GM12878 (cell line): ENCODE results near the gene MAMDC4. TPM values are rescaled to one million over a fixed set of nuclear protein-coding genes. Genes with fewer than 3 reads are reported as not detected.

Experiments used
- ATAC-seq: fragments of 200-7000 bp; cut with Tn5 transposase; 3 replicates; pipeline ENCODE4 v1.9.1; 2020; ENCODE audit warnings: mild to moderate bottlenecking, moderate library complexity
- BruUV-seq: library from RNA; stranded (reverse); fragments of 400-500 nt; replicated peaks from 2 replicates; lab custom pipeline; 2021; lab: Mats Ljungman, UMichigan
- CTCF ChIA-PET: fragments of 300-600 bp; sonication (Branson Sonifier 250); formaldehyde crosslinking; extraction: SDS; loops from one replicate; lab custom pipeline; 2021; ENCODE audit warnings: inconsistent platforms; lab: Yijun Ruan, JAX
- POLR2A ChIA-PET: fragments of 350-600 bp; formaldehyde crosslinking; extraction: SDS; loops from one replicate; lab custom pipeline; 2021; ENCODE audit warnings: inconsistent platforms; lab: Charles Lee
- RAD21 ChIA-PET: fragments of 300-600 bp; sonication (Branson Sonifier 250); formaldehyde crosslinking; loops from one replicate; lab custom pipeline; 2023; ENCODE audit warnings: antibody characterized with exemption; ENCODE audit not compliant: unreplicated experiment; lab: Charles Lee
- SMC1A ChIA-PET: fragments of 300-600 bp; sonication (Branson Sonifier 250); formaldehyde crosslinking; loops from one replicate; lab custom pipeline; 2023; ENCODE audit not compliant: unreplicated experiment, uncharacterized antibody; lab: Charles Lee
- DNase-seq: peaks from one replicate; pipeline ENCODE4 v3.0.0-alpha.2; 2011; ENCODE audit warnings: low read depth, low spot score
- FAIRE-seq: peaks from 3 replicates; lab custom pipeline; 2011; peaks lifted over from hg19 to GRCh38; lab: Jason Lieb, UNC
- H2AFZ ChIP-seq: 2 replicates; pipeline ENCODE4 v1.6.0; 2011; ENCODE audit warnings: low read depth, low read length, control low read depth; ENCODE audit not compliant: control insufficient read depth
- H3K27ac ChIP-seq: 2 replicates; pipeline ENCODE4 v1.5.1; 2011; ENCODE audit warnings: control low read depth; ENCODE audit not compliant: control insufficient read depth, insufficient read depth
- H3K27me3 ChIP-seq, 2 experiments: replicated peaks in 1 of 2; 2 replicates each; pipeline versions ENCODE4 v1.6.0 to v1.6.1; 2011; ENCODE audit warnings: low read length in 1 of 2; ENCODE audit not compliant: control insufficient read depth in 2 of 2, insufficient read depth in 2 of 2
- H3K36me3 ChIP-seq, 2 experiments: 2 replicates each; pipeline ENCODE4 v1.5.1; 2011; ENCODE audit warnings: low read length in 1 of 2; ENCODE audit not compliant: control insufficient read depth in 2 of 2, insufficient read depth in 2 of 2
- H3K4me1 ChIP-seq: 2 replicates; pipeline ENCODE4 v1.6.1; 2011; ENCODE audit warnings: mild to moderate bottlenecking, low read length, moderate library complexity, mixed read lengths; ENCODE audit not compliant: control insufficient read depth, insufficient read depth
- H3K4me2 ChIP-seq: 2 replicates; pipeline ENCODE4 v1.6.0; 2011; ENCODE audit warnings: control low read depth; ENCODE audit not compliant: control insufficient read depth, insufficient read depth
- H3K4me3 ChIP-seq: fragments of 200-600 bp; sonication (generic); 2 replicates; pipeline ENCODE4 v1.5.1; 2016
- H3K79me2 ChIP-seq: 2 replicates; pipeline ENCODE4 v1.6.0; 2011; ENCODE audit warnings: low read length; ENCODE audit not compliant: control insufficient read depth, insufficient read depth
- H3K9ac ChIP-seq: 2 replicates; pipeline ENCODE4 v1.8.0; 2011; ENCODE audit warnings: low read length, control low read depth, mixed read lengths; ENCODE audit not compliant: control insufficient read depth, insufficient read depth
- H3K9me3 ChIP-seq: replicated peaks from 3 replicates; pipeline ENCODE4 v1.5.1; 2011; ENCODE audit warnings: mild to moderate bottlenecking, low read length; ENCODE audit not compliant: control insufficient read depth, insufficient read depth
- H4K20me1 ChIP-seq: 2 replicates; pipeline ENCODE4 v1.6.0; 2011; ENCODE audit not compliant: control insufficient read depth, insufficient read depth
- BHLHE40 ChIP-seq, 2 experiments: fragments of 450-650 bp in 1 of 2; IDR thresholded peaks; 2 replicates each; pipeline ENCODE4 v1.6.1; 2011 to 2017; ENCODE audit warnings: low read depth in 2 of 2, borderline replicate concordance in 1 of 2, improper control_type of control experiment in 1 of 2, low read length in 1 of 2, mild to moderate bottlenecking in 1 of 2
- CREM ChIP-seq: IDR thresholded peaks from 2 replicates; pipeline ENCODE4 v1.6.1; 2014; ENCODE audit warnings: antibody characterized with exemption, low read depth
- CTCF ChIP-seq, 3 experiments: IDR thresholded peaks in 2 of 3; conservative IDR thresholded peaks in 1 of 3; 2 replicates each; pipeline ENCODE4 v1.5.1; 2011; ENCODE audit warnings: low read depth in 3 of 3, low read length in 3 of 3, mild to moderate bottlenecking in 3 of 3, control low read depth in 2 of 3, moderate library complexity in 2 of 3, inconsistent platforms in 1 of 3, mixed read lengths in 1 of 3; ENCODE audit not compliant: control insufficient read depth in 2 of 3, insufficient read depth in 1 of 3; ENCODE audit errors: extremely low read depth in 1 of 3
- E2F4 ChIP-seq: IDR thresholded peaks from 2 replicates; pipeline ENCODE4 v1.6.1; 2012; ENCODE audit warnings: low read depth, low read length, improper control_type of control experiment
- ESRRA ChIP-seq: IDR thresholded peaks from 2 replicates; pipeline ENCODE4 v1.6.1; 2012; ENCODE audit warnings: mild to moderate bottlenecking, low read length, improper control_type of control experiment
- HDAC2 ChIP-seq: fragments of 200-600 bp; sonication (generic); IDR thresholded peaks from 2 replicates; pipeline ENCODE4 v1.6.1; 2017
- LARP7 ChIP-seq: fragments of 450-650 bp; IDR thresholded peaks from 2 replicates; pipeline ENCODE4 v1.6.1; 2017; ENCODE audit warnings: mild to moderate bottlenecking
- MXI1 ChIP-seq: fragments of 150-350 bp; IDR thresholded peaks from 2 replicates; pipeline ENCODE4 v1.6.1; 2011; ENCODE audit warnings: low read depth, mild to moderate bottlenecking, inconsistent platforms, low read length, improper control_type of control experiment
- PAX5 ChIP-seq: IDR thresholded peaks from 2 replicates; pipeline ENCODE4 v1.6.1; 2011; ENCODE audit warnings: low read depth, low read length, borderline replicate concordance
- POLR2A ChIP-seq: IDR thresholded peaks from 2 replicates; pipeline ENCODE4 v1.6.1; 2011; ENCODE audit warnings: low read depth, mild to moderate bottlenecking, low read length
- POLR2AphosphoS2 ChIP-seq: IDR thresholded peaks from 2 replicates; pipeline ENCODE4 v1.6.1; 2011; ENCODE audit warnings: low read depth, mild to moderate bottlenecking, low read length, improper control_type of control experiment, moderate library complexity
- POLR2AphosphoS5 ChIP-seq: IDR thresholded peaks from 2 replicates; pipeline ENCODE4 v1.6.1; 2011; ENCODE audit warnings: mild to moderate bottlenecking, low read length, inconsistent platforms
- RELA ChIP-seq: fragments of 450-650 bp; IDR thresholded peaks from 2 replicates; pipeline ENCODE4 v1.8.0; 2014; ENCODE audit warnings: borderline replicate concordance; ENCODE audit not compliant: partially characterized antibody
- RFX5 ChIP-seq: IDR thresholded peaks from 2 replicates; pipeline ENCODE4 v1.6.1; 2011; ENCODE audit warnings: low read depth, low read length, improper control_type of control experiment
- RUNX3 ChIP-seq: IDR thresholded peaks from 2 replicates; pipeline ENCODE4 v1.6.1; 2012; ENCODE audit warnings: low read length, inconsistent platforms
- ZBTB11 ChIP-seq: fragments of 450-650 bp; formaldehyde crosslinking; IDR thresholded peaks from 2 replicates; pipeline ENCODE4 v1.5.0; 2022; ENCODE audit warnings: mild to moderate bottlenecking, missing genetic modification characterization
- ZNF207 ChIP-seq: fragments of 450-650 bp; IDR thresholded peaks from 2 replicates; pipeline ENCODE4 v1.6.1; 2014; ENCODE audit warnings: antibody characterized with exemption, mild to moderate bottlenecking, borderline replicate concordance
- WGBS: methylation state at CpG from one replicate; pipeline ENCODE4 v1.1.6; 2016; ENCODE audit warnings: low lambda C conversion rate; ENCODE audit not compliant: insufficient replicate concordance, insufficient coverage; ENCODE audit errors: missing lambda C conversion rate; 5-methylcytosine and 5-hydroxymethylcytosine counted together
- in situ Hi-C: fragments of 300-500 bp; cut with MboI; formaldehyde crosslinking; loops from 9 replicates; pipeline ENCODE4 v1.14.3; 2018; ENCODE audit warnings: mixed read lengths
- intact Hi-C: fragments of 100-400 bp; cut with micrococcal nuclease; formaldehyde crosslinking; loops from one replicate; pipeline ENCODE4 v1.14.2; 2022; ENCODE audit not compliant: unreplicated experiment
- polyA plus RNA-seq, 11 experiments: library from polyadenylated mRNA; depleted of rRNA in 4 of 11; unstranded in 6 of 11; stranded (reverse) in 5 of 11; fragments of >200 nt; fragmentation: Nextera tagmentation in 4 of 11; fragmentation: Illumina TruSeq in 1 of 11; extraction: Ambion mirVana in 4 of 11; extraction: Trizol in 1 of 11; gene quantifications; 1 replicate in 1 of 11; 2 replicates in 10 of 11; pipeline versions ENCODE4 v1.2.1 to v1.2.3, GENCODE V29; 2011 to 2016; ENCODE audit warnings: inconsistent platforms in 2 of 11, missing spikeins in 2 of 11, low read depth in 1 of 11
- total RNA-seq, 4 experiments: library from RNA; depleted of rRNA in 3 of 4; stranded (reverse); fragments of >200 nt in 3 of 4; fragmentation: Illumina TruSeq in 1 of 4; extraction: Trizol in 1 of 4; gene quantifications; 2 replicates each; pipeline versions ENCODE4 v1.2.1 to v1.2.3, GENCODE V29; 2013 to 2021

Gene MAMDC4
- total and polyA plus RNA-seq, 10 of the 15 experiments (the other 5 are each of a cell fraction or from before 2014, with no cell fraction given), result 0.22 to 5.7 (median 2.4) TPM; not detected in 1

DNA sequence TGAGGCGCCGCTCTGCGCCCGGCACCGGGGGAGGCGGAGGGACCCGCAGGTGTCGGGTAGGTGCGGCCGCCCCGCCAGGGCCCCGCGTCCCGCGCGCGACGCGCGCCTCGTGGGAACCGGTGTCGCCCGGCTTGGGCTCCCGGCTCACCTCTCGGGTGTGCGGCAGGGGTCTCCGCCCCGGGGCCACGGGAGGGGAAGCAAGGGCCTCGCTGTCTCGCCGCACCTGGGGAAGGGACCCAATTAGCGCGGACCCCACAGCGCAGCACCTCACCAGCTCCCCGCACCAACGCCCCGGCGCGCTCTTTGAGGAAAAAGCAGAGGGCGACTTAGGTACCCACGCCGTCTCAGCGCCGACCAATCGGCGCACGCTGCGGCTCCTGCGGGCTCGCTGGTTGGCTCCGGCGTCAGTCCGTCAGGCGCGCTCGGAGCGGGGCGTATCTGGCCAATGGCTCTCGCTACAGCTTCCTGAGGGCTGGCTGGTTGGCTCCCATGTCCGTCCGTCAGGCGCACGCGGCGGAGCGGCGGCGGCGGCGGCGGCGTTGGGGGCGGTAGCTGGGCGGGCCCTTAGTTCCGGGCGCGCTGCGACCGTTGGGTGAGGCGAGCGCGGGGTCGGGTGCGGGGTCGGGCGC, 33.9 kb downstream of the MAMDC4 start, which contains the start of gene TRAF2:
Gene TRAF2, plus strand, starts transcription at position 567 of the 629 bp plus-strand sequence. CDS start 12,225 bp downstream, outside the sequence.
- ChIA-PET POLR2A (interaction anchor here (0.5 to 3.5 kb wide), 11 partner anchors 13 to 772 kb away, joined by 3 to 27 read pairs (median 4); partner anchors contain the start of genes C8G and FBXW5), SMC1A (interaction anchor here (8.0 kb wide), 1 partner anchor 15 kb away, joined by 70 read pairs; no protein-coding TSS in a partner anchor), CTCF (interaction anchor here (1.6 to 6.9 kb wide), 6 partner anchors 13 to 120 kb away, joined by 3 to 46 read pairs (median 10); partner anchors contain the start of genes AJM1, C8G and FBXW5), RAD21 (interaction anchor here (0.7 to 4.4 kb wide), 5 partner anchors 13 to 144 kb away, joined by 3 to 30 read pairs (median 5); no protein-coding TSS in a partner anchor)
- Histone ChIP-seq H3K36me3 (peaks cover 6% of the 10 kb centered on the region in 2 experiments; a peak in 2 of 4 replicates), H3K79me2 (peaks cover 53% of the 10 kb centered on the region), H3K4me1 (peaks cover 33% of the 10 kb centered on the region), H4K20me1 (no peaks in the 10 kb centered on the region; the same call in 1 of the 2 replicates), H3K27ac (peak within 1 kb of the TSS; percentile 98), H3K4me2 (peak within 1 kb of the TSS; percentile 95), H3K27me3 (no peaks in the 10 kb centered on the region), H3K9ac (peak within 1 kb of the TSS; percentile 96), H3K4me3 (peak within 1 kb of the TSS; percentile 100), H2AFZ (peak within 1 kb of the TSS; percentile 80), H3K9me3 (no peaks in the 10 kb centered on the region)
- WGBS, result under 1% methylated on average over 47 of the region's 88 CpGs
- ATAC-seq (peak; percentile 92), DNase-seq (peak; percentile 98), FAIRE-seq (peak; percentile 44)
- intact Hi-C loops (loop anchor here (2.0 to 10.0 kb wide), 2 partner anchors 17 to 81 kb away; partner anchors contain the start of gene RABL6), in situ Hi-C loops (no loop called here)
- BruUV-seq, result no TSS peak
- TF ChIP-seq ZBTB11 (CRISPR knock-in tag) (no peak), MXI1 (peak; percentile 82), BHLHE40 (IDR thresholded peaks at IDR 0.05; ENCODE audit: borderline replicate concordance in 1 of 2, low read depth in 2 of 2, low read length in 1 of 2) (peak; percentile 63 to 94; a peak in 3 of 4 replicates), RUNX3 (no peak), HDAC2 (no peak), POLR2AphosphoS2 (peak; percentile 77), CTCF (IDR thresholded peaks at IDR 0.05 in 2 of 3, conservative IDR thresholded peaks at IDR 0.05 in 1 of 3; ENCODE audit: control insufficient read depth in 2 of 3, extremely low read depth in 1 of 3, insufficient read depth in 1 of 3, low read depth in 3 of 3, low read length in 3 of 3) (0 out of 6 replicates have a peak, but pooled peaks of 1 of the 3 experiments have one; percentile 3), RELA (peak; percentile 48), POLR2AphosphoS5 (peak; percentile 90), CREM (peak; percentile 77), ZNF207 (0 out of 2 replicates have a peak, but pooled peaks have one; percentile 23), E2F4 (peak; percentile 47; the same call in 1 of the 2 replicates), POLR2A (peak; percentile 90), LARP7 (peak; percentile 91; the same call in 1 of the 2 replicates), PAX5 (0 out of 2 replicates have a peak, but pooled peaks have one; percentile 56), ESRRA (0 out of 2 replicates have a peak, but pooled peaks have one; percentile 45), RFX5 (peak; percentile 58; the same call in 1 of the 2 replicates)
